ENCODE data around the gene SLC22A14.
"Not testable (repeated sequence)": the region's sequence is repeated elsewhere in the genome, so short reads cannot be mapped to it uniquely, and the experiment has no call there.

Gene SLC22A14

GRCh38 chr3:38314764-38315487 is 32.8 kb downstream of the SLC22A14 start:
- no peak for DNase-seq

- no peak for DNase-seq
These were observed 33.6 kb downstream of the SLC22A14 start for GRCh38 chr3:38315488-38316230.

DNA sequence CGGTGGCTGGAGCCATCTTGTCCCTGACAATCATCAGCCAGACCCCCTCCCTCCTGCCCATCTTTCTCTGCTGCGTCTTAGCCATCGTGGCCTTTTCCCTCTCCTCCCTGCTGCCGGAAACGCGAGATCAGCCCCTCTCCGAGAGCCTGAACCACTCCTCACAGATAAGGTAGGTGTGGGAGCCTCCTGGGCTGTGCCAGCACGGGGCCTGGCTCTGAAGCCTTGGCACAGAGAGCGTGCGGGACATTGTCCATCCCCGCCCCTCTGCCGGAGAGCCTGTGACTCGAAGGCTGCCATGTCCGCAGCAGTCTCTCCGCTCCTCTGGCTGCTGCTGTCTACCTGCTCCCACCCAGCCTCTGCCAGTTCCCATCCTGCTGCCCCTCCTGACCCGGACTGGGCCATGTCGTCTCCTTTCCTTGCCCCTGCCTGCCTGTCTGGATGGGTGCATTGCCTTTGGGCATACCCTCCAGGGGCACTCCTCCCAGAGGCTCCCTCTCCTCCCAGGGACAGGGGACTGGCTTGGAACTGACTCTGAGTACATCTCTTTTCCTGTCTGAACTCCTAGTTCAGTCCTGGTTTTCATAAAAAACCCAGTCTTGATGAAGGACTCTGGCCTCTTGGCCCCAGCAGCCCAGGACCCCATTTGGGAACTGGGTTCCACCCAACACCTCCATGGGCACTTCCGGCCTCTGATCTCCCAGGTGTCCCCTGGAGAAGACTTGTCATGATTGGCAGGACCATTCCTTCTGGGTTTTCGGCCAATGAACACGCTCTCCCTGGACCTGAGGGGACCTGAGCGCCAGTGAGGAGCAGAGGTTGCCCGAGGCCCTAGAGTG is 34.5 kb downstream of the SLC22A14 start:
- no peak for DNase-seq

DNA sequence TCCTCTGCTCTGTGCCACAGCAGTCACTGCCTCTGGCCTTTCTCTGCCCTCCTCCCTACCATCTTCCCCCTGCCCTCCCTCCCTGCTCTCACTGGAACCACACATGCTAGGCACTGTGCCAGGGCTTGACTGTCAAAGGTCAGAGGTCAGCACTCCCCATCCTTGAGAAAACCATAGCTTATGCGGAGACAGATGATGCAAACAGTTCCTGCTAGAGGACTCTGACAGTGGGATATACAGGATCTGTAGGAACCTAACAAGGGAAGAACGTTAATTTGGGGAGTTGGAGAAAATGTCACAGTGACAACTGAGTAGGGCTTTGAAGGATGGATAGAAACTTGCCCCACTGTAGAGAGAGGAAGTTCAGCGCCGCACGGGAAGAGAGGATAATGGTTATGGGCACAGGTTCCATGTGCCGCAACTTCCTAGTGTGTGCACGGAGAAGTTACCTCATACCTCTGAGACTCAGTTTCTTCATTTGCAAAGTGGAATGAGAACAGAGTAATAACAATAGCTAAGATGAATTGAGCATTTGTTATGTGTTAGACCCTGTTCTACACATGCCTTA is 35.2 kb downstream of the SLC22A14 start:
- DNase-seq, result no peak

DNA sequence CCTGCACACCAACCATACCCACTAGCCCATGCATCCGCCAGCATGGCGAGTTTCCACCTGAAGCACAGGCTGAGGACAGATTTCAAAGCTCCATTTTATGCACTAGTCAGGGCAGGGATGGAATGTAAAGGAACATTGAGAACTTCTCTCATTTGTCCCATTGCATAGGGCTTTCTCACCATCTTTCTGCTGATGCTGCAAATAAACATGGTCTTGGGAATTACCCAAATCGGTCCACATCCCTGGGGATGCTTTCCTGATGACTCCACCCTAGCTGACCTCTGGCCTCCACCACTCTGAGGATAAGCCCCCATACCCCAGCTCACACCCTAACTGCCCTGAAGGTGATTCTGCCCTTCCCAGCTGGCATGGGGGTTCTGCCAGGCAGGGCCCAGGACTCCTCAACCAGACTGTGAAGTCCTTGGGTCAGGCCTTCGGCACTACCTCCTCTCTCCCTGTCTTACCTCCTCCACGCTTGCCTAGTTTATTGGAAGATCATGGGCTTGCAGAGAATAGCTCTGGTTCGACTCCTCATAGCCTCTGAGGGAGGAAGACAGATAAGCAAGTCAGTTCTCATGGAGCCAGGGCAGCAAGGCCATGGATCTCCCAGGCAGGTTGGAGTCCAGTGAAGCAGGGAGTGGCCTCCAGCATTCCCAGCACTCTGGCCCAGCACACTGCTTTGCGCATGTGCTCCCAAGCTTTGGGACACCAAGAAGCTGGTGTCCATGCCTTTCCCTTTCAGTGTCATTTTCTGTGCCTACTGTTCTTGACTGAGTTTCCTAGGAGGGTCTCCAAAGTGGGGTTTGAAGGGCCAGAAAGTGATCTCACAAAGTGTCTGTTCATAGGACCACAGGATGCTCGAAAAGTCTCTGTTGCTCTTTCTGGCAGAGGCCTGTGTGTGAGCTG is 36.9 kb downstream of the SLC22A14 start:
- DNase-seq, result no peak

- DNase-seq, result not testable (repeated sequence)
These were observed 38.5 kb downstream of the SLC22A14 start for GRCh38 chr3:38320638-38321037.

GRCh38 chr3:38323060-38323459 is 41.0 kb downstream of the SLC22A14 start:
- no peak for DNase-seq

- no peak for DNase-seq
These were observed 43.2 kb downstream of the SLC22A14 start for GRCh38 chr3:38325256-38325655.

DNA sequence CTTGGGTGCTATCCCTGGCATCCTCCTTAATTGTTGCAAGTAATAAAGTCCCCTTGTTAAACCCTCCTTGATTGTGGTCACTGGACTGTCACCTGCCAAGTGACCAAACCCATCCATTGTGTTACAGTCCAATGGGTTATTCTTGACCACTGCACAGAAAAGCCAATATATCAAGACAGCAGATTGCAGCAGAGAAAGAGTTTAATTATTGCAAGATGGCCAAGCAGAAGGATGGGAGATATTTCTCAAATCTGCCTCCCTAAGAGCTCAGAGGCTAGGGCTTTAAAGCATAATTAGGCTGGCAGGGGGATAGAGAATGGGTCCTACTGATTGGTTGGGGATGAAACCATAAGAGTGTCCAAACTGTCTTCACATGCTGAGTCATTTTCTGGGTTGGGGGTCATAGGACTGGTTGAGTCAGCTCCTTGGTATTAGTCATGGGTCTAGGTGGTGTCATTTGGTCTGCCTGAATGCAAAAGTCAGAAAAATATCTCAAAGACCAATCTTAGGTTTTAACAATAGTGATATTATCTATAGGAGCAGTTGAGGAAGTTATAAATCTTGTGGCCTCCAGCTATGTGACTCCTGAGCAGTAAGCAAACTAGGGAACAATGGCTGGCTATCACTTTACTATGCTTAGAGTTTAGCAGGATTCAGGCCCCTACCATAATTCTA is 45.4 kb downstream of the SLC22A14 start:
- no peak for DNase-seq

- DNase-seq, result no peak
These were observed 49.3 kb downstream of the SLC22A14 start for GRCh38 chr3:38331257-38332022.

GRCh38 chr3:38332201-38332600 is 50.1 kb downstream of the SLC22A14 start:
- no peak for DNase-seq

DNA sequence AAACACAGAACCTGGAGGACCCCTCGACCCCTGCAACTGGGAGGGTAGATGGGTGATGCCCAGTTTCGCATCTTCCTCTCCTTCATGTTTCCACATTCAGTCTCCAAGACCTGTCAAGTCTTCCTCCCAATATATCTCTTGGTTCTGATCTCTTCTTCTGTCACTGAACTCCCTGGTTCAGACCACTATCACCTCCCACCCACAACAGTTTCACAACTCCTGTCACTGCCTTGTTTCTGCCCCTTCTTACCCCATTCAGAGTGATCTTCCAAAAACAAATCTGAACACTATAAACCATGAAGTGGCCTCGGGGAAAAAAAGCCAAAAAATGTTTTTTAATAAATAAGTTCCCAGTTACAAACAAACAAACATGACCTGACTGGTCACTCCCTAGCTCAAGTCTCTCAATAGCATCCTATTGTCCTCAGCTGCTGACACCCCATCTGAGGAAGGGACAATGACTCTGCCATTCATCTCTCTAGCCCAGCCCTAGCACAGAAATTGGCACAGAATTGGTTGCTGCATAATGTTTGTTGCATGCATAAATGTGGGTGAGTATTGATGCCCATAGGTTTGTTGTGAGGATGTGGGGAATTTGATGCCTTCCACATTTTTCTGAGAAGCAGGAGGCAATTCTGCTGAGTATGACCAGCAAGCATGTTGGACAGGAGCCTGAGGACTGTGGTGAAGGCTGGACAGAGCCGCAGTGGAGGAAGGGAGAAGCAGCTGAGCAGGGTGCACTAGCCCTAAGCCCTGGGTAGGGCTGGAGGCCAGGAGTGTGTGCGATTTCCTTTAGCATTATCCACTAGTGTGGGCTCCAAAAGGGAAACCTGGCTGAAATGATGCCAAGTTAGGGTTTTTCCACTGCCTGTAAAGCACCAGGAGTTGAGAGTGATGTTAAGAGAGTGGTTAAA is 52.3 kb downstream of the SLC22A14 start:
- no peak for DNase-seq

DNA sequence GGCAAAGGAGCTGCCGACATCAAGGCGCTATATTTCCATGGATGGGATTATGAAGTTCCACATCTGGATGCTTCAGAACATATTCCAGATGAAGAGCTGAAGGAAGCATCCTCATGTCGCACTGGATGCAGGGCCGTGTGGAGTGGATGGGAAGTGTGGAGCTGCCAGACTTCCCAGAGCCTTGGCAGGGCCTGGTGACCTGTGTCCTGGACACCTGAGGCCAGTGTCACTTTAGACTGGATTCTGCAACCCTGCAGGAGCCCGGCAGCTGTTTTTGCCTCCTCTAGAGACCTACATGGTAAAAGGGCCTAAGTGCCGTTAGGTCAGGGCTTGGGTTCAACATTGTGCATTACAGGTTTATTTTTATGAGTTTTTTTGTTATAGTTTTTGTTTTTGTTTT is 53.2 kb downstream of the SLC22A14 start:
- no peak for DNase-seq

DNA sequence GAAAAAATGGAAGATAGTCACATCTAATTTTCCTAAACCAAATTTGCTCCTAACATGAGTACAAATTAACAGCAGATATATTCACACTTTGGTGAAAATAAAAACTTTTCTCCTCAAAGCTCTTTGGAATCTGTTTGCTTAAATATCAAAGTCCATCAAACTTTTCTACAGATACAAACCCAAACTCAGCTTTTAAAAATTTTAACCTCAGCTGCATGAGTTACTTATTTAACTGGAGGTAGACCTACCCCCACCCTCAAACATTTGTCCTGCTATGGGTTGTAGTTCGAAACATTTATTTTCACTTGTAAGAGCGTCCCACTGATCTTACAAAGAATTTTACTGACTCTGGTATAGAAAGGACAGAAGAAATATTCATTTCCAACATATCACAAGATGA is 55.6 kb downstream of the SLC22A14 start:
- no peak for DNase-seq

GRCh38 chr3:38343797-38344594 is 61.9 kb downstream of the SLC22A14 start:
- DNase-seq, result no peak

DNA sequence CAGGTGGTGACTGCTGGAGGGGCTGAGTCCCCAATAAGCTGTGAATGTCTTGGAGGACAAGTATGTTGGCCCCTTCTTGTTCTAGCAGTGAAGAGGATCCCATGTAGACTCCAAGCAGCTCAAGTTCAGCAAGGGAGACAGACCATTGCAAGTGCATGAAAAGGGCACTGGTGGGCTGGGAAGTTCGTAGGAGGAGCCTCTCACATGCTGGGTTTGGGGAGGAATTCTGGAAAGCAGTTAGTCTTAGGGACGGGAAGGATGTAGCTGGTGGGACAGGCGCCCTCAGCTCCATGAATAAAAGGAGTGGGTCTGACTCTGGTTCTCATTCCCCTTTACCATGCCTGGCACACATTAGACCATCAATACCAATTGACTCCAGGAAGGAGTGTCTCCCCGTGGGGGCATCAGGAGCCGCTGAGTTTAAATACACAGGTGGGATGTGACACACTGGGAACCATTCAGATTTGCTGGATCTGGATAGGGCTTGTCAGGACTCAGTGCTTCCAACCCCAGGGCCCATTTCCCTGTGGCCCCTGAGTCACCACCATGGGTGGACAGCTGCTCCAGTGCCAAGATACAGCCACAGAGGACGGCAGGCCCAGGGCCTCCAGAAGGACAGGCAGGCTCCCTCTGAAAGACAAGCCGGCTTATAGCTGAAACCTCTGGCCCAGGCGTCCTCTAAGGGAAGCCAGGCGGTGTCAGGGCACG is 63.9 kb downstream of the SLC22A14 start:
- DNase-seq, result no peak

DNA sequence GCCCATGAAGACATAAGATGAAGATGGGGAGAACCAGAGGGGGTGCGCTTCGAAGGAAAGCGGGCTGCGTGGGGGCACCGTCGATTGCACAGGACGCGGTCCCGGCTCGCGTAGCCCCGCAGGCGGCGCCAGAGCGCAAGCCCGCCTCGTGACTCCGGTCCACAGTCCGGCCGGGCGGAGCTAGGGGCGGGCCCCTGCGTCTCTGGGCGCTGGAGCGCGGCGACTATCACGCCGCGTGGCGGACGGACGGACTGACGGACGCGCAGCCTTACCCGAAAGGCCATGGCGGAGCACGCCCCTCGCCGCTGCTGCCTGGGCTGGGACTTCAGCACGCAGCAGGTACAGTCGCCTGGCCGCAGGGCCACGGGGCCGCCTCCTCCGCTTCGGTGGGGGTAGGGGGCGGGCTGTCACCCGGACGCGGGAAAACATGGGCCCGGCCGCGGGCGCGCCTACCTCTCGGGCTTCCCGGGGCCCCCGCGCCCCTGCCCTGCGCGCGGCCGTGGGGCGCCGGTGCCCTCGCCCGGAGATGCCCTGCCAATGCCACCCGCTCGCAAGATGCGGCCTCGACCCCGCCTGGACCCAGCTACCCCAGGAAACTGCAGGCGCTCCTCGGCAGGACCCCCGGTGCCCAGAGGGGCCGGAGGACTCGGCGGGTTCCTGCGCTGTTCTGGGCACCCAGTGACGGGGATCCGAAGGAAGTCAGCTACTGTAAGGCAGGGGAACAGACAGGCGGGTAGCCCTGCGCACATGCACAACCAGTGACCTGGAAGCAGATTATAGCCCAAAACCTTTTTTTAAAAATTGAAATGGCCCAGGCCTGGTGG is 64.7 kb downstream of the SLC22A14 start, which contains the start of gene XYLB:
XYLB (plus strand) TSS at position 199 of the 824 bp plus-strand sequence; CDS start at position 283, 84 bp downstream.
- DNase-seq, result peak; percentile 63

Measured in CD4-positive, alpha-beta T cell treated with Interleukin-4 for 4 hours (primary cell).